ENCODE results near the gene KRTAP4-1. TPM values are rescaled to one million over a fixed set of nuclear protein-coding genes. Genes with fewer than 3 reads are reported as not detected.
"Not testable (repeated sequence)": the region's sequence is repeated elsewhere in the genome, so short reads cannot be mapped to it uniquely, and the experiment has no call there.

Gene KRTAP4-1
- total RNA-seq, 1 donor from 2014 or later: not detected

DNA sequence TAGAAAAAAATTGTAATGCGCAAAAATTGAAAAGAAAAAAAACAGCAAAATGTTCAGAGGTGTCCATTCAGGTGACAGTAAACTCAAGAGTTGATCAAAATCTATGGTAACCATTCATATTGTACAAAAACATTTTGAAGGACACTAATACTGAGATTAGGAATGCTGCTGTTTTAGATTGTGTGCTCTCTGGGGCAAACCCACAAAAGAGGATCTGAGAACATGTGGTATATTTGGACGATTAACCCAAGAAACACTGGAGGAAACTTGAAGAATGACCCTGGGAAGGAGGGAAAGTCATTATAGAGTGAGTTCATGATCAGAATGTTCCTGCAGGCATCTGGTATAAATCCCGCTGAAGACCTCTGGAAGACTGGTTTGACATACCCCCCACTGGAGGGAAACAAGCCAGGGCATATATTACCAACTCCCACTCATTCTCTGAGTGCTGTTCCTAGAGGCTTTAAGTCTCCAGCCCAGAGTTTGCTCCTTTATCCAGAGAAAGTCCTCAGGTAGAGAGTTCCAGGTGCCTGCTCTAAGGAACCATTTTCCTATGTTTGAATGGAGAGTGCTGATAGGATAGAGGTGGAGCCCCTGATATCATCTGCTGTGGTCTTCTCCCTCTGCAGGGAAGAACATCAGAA is 7.8 kb downstream of the KRTAP4-1 start:
- intact Hi-C loops (cut with micrococcal nuclease): no loop called here

DNA sequence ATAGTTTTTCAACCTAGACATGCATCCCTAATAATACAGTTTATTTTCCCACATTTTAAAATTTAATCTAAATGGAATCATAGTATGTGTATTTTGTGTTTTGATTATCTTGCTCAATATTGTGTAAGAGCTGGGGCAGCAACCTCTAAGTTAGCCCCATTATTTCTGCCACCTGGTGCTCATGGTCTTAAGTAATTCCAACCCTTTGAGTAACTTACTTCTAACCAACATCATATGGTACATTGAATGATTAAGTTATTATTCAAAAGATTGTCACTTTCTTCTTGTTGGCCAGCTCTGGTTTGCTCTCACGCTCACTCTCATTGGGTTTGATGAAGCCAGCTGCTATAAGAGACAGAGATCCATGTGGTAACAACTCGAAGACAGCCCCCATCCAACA is 12.8 kb downstream of the KRTAP4-1 start:
- intact Hi-C loops (cut with micrococcal nuclease): no loop called here

DNA sequence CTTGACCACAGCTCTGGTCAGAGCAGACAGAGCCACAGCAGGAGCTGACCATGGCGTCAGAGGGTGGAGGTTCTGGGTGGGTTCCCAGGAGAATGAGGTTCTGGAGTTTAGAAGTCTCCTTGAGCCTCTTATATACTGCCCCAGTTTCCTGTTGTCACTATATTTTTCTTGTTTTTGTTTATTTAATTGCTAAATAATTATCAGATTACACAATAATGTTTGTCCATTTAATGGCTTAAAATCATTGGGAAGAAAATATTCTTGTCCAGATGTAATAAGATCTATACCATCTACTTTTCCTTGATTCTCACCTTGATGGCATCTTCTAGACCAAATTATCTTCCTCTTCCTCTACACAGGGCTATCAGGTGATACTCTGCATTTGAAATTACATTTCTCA is 16.6 kb downstream of the KRTAP4-1 start, which contains the start of gene KRTAP4-3:
Gene KRTAP4-3 (minus strand): TSS at position 101 of the 400 bp plus-strand sequence. CDS start 49 bp downstream, at position 52.
- intact Hi-C loops (cut with micrococcal nuclease): no loop called here

DNA sequence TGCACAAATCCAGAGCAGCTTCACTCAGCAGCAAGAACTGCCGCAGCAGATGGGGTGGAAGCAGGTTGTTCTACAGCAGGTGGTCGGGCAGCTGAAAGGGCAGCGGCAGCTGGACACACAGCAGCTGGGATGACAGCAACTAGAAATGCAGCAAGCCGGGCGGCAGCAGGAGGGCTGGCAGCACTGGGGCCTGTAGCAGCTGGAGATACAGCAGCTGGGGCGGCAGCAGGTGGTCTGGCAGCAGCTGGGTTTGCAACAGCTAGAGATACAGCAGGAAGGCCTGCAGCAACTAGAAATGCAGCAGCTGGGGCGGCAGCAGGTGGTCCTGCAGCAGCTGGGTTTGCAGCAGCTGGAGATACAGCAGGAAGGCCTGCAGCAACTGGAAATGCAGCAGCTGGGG is 17.1 kb downstream of the KRTAP4-1 start:
- intact Hi-C loops (cut with micrococcal nuclease): no loop called here

DNA sequence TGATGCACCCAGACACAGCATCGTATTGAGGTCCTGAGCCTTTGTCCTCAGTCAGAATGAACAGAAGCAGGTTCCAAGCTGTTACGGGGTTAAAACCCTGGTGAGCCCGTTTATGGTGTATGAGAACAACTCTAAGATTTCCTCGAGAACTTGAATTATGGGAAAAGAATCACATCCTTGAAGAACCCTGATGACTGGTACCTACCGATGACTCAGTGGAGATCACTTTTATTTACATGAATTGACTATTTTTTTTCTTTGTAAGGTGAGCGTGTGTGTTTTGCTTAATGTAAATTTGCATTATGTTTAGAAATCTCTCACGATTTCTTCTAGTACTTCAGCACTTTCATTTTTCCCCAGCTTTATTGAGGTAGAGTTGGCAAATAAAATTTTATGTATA is 20.9 kb downstream of the KRTAP4-1 start:
- intact Hi-C loops (cut with micrococcal nuclease): no loop called here

DNA sequence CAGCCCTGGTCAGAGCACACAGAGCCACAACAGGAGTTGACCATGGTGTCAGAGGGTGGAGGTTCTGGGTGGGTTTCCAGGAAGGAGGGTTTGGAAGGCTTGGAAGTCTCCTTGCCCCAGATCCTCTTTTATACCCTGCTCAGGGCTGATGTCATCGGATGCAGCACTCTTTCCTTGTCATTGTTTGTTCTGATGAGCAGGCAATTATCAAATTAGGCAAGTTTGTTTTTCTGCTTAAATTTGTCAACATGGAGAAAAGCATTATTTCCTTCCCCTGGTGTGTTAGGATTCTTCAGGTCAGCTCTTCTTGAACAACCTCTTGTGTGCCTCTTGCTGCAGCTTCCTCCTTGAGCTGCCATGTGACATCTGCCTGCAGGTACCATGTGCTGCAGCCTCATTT is 24.1 kb downstream of the KRTAP4-1 start, which contains the start of gene KRTAP4-4:
Gene KRTAP4-4 (minus strand): TSS at position 101 of the 400 bp plus-strand sequence. CDS start 57 bp downstream, at position 44.
- intact Hi-C loops (cut with micrococcal nuclease): no loop called here

DNA sequence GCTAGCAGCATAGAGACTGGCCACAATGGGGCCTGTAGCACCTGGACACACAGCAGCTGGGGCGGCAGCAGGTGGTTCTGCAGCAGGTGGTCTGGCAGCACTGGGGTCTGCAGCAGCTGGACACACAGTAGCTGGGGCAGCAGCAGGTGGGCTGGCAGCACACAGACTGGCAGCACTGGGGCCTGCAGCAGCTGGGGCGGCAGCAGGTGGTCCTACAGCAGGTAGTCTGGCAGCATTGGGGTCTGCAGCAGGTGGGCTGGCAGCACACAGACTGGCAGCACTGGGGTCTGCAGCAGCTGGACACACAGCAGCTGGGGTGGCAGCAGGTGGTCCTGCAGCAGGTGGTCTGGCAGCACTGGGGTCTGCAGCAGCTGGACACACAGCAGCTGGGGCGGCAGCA is 24.5 kb downstream of the KRTAP4-1 start:
- intact Hi-C loops (cut with micrococcal nuclease): not testable (repeated sequence)

DNA sequence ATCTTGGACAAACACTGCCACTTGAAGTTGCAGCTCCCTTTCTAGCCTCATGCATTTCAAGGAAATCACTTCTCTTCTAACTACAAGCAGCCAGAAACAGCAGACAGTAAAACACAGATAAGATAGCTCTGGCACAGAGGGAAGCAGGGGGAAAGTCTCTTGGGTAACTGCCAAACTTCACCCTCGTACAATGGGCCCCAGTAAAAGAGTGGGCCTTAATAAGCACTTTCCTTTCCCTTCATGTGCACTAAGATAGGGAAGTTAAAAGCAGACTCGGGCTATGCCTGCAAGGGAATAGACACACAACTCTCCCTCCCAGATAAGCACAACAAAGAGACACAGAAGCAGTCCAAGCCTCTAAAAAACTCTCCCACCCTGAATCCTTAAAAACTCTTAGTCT is 30.9 kb downstream of the KRTAP4-1 start:
- intact Hi-C loops (cut with micrococcal nuclease): no loop called here

DNA sequence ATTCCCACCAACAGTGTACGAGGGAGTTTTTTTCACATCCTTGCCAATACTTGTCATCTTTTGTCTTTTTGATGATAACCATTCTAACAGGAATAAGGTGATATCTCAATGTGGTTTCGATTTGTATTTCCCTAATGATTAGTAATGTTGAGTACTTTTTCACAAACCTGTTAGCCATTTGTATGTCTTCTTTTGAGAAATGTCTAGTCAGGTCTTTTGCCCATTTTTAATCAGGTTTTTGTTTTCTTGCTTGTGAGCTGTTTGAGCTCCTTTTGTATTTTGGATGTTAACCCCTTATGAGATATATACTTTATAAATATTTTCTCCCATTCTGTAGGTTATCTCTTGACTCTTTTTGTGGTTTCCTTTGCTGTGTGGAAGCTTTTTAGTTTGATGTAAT is 33.2 kb downstream of the KRTAP4-1 start:
- intact Hi-C loops (cut with micrococcal nuclease): no loop called here

DNA sequence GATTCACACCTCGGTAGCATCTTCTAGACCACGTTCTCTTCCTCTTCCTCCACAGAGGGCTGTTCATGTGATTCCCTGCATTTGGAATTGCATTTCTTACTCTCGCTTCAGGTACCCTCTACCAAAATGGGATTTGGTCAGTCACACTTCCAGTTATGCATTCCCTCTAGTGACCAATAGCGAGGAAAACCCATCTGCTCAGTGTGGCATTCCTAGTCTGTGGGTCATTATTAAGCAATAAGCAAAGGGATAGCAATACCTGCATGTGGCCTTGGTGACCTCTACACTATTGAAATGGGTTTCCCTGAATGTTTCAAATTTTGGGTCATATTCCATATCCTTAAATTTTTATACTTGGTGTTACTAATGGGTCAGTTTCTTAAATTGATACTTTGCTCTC is 34.7 kb downstream of the KRTAP4-1 start:
- intact Hi-C loops (cut with micrococcal nuclease): no loop called here

DNA sequence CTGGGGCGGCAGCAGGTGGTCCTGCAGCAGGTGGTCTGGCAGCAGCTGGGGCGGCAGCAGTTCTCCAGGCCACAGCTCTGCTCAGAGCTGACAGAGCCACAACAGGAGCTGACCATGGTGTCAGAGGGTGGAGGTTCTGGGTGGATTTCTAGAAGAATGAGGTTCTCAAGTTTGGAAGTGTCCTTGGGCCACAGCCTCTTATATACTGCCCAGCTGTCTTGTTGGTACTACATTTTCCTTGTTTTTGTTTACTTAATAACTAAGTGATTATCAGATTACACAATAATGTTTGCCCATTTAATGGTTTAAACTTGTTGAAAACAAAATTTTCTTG is 35.1 kb downstream of the KRTAP4-1 start, which contains the start of gene KRTAP4-5:
Gene KRTAP4-5 (minus strand): TSS at position 174 of the 334 bp plus-strand sequence. CDS start 58 bp downstream, at position 116.
- intact Hi-C loops (cut with micrococcal nuclease): no loop called here

DNA sequence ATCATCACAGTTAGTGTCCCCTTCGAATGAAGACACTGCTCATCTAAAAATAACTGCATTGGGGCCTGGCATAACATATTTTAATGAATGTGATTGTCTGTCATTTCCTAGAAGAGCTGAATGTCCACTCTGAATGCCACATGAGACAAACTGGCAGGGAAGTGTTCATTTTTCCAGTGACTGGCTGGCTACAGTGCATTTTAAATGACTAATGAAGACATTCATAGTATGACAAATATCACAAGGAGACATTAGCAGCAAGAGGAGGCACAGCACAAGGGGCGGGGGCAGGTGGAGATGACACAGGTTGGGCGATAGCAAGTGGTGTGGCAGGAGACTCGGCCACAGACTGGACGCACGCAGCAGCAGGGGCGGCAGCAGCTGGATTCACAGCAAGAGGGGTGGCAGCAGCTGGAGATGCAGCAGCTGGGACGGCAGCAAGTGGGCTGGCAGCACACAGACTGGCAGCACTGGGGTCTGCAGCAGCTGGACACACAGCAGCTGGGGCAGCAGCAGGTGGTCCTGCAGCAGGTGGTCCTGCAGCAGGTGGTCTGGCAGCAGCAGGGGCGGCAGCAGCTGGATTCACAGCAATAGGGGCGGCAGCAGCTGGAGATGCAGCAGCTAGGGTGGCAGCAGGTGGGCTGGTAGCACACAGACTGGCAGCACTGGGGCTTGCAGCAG is 35.6 kb downstream of the KRTAP4-1 start:
- intact Hi-C loops (cut with micrococcal nuclease): not testable (repeated sequence)

DNA sequence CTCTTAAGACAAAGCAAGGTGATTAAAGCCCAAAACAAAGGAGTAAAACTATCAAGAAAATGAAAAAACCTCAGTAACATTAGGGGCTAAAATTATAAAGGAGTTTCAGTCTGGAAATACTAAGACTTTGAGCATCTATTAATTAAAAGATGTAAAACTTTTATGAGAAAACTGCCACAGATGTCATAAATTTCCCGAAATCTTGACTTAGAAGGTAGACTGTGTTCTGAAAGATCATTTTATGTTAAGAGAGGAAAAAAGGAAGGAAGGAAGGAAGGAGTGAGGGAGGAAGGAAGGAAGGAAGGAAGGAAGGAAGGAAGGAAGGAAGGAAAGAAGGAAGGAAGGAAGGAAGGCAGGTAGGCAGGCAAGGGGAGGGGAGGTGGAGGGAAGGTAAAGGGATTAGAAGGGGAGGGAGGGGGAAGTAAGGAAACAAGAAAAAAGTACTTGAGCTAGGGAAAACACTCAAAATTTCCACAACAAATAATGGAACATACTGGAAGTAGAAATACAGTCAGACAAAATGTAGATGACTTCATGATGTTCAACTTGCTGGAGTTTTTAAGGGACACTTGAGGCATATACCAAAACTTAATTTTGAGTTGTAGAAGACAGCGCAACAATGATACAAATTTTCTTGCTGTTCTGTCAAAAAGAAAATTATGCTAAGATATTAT is 37.0 kb downstream of the KRTAP4-1 start:
- intact Hi-C loops (cut with micrococcal nuclease): no loop called here

DNA sequence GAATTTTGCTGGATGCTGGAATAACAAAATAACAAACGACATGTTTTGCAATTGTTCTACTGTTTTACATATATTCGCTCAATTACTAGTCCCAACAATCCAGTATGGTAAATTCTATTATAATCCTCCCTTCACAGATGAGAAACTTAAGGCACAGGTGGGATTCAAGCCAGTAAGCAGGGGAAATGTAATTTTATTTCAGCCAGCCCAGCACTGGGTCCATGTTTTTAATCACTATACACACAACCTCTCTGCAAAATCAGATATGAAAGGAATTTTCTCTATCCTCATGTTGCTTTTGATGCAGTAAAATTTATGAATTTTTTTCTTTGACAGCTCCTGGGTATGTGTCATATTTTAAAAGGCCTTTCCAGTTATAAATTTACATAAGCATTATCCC is 39.5 kb downstream of the KRTAP4-1 start:
- intact Hi-C loops (cut with micrococcal nuclease): no loop called here

DNA sequence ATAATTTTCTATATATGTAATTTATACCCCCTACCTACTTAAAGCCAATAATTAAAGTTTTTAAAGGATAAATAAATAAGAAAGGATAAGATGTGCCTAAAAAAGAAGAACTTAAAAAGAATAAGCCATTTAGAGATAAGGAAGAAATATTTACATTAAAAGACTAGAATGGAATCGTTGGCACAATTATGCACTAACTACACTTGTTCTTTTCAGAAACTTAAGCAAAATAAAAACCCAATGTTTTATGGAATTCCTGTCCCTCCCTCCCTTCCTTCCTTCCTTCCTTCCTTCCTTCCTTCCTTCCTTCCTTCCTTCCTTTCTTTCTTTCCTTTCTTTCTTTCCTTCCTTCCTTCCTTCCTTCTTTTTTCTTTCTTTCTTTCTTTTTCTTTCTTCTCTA is 39.9 kb downstream of the KRTAP4-1 start:
- intact Hi-C loops (cut with micrococcal nuclease): no loop called here

DNA sequence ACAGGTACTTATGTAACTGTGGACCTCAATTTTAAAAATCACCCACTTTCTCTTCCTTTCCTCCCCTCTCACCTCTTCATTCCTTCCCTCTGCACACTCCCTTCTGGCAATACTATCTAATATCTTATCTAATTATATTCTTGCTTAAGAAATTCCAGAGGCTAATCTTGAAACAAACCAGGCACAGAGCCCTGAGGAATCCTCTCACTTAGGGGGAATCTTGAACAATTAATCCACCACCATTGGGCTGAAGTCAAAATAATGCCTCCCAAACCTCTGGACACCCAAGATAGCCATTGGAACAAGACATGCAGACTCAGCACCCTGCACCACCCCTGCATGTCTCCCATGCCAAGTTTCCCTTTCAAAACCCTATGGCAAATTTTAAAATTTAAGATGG is 43.4 kb downstream of the KRTAP4-1 start:
- intact Hi-C loops (cut with micrococcal nuclease): no loop called here

DNA sequence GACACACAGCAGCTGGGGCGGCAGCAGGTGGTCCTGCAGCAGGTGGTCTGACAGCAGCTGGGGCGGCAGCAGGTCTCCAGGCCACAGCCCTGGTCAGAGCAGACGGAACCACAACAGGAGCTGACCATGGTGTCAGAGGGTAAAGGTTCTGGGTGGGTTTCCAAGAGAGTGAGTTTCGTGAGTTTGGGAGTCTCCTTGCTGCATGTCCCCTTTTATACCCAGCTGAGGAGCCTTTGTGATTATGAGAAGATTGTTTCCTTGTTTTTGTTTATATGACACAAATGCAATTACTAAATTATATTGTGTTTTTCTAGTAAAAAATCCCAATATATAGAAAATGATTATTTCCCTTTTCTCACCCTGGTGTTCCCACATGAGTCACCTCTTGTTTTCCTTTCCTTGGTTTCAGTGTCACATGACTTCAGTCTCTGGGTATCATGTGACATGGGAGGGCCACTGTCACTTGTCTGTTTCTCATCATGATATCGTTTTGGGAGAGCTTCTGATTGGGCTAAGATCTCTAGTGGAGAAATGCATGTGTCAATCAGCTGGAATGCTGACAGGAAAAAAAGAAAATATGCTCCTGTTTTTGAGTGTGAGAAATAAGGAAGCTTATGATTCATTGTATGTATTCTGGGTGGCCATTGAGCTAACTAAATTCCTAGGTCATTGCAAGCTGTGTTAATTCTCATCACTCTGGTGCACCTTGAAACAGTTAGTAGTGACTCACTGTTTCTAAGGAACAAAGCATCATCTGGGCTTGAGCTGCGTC is 44.2 kb downstream of the KRTAP4-1 start, which contains the start of gene KRTAP4-6:
Gene KRTAP4-6 (minus strand): TSS at position 185 of the 772 bp plus-strand sequence. CDS start 57 bp downstream, at position 128.
- intact Hi-C loops (cut with micrococcal nuclease): no loop called here

DNA sequence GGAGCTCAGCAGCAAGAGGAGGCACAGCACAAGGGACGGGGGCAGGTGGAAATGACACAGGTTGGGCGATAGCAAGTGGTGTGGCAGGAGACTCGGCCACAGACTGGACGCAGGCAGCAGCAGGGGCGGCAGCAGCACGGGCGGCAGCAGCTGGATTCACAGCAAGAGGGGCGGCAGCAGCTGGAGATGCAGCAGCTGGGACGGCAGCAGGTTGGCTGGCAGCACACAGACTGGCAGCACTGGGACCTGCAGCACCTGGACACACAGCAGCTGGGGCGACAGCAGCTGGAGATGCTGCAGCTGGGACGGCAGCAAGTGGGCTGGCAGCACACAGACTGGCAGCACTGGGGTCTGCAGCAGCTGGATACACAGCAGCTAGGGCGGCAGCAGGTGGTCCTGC is 44.8 kb downstream of the KRTAP4-1 start:
- intact Hi-C loops (cut with micrococcal nuclease): not testable (repeated sequence)

Measured in T-helper 2 cell treated with Interferon-gamma antibody and Interleukin-4, amounts not matched to agents 100 ng/mL and 5 ng/mL, for 36 hours (primary cell).